Activated CD8-positive, alpha-beta T cell treated with anti-CD3 and anti-CD28 coated beads for 36 hours (primary cell): ENCODE measurements around the gene AGPAT1. TPM values are rescaled to one million over a fixed set of nuclear protein-coding genes. Genes with fewer than 3 reads are reported as not detected.

Experiments
- ATAC-seq: fragments of 200-7000 bp; cut with Tn5 transposase; one replicate; pipeline ENCODE4 v1.10.0; 2021; ENCODE audit warnings: mild to moderate bottlenecking, moderate library complexity
- CTCF ChIA-PET: fragments of 350-600 bp; sonication (Branson Sonifier 250); formaldehyde crosslinking; loops from one replicate; lab custom pipeline; 2021; ENCODE audit warnings: antibody characterized with exemption; lab: Charles Lee
- POLR2A ChIA-PET: fragments of 350-600 bp; sonication (Branson Sonifier 250); formaldehyde crosslinking; loops from one replicate; lab custom pipeline; 2021; ENCODE audit warnings: antibody characterized with exemption; lab: Charles Lee
- DNase-seq: peaks from one replicate; pipeline ENCODE4 v3.0.0-alpha.2; 2020
- H3K27ac Mint-ChIP-seq: one replicate; pipeline ENCODE4 v1.8.0; 2021; ENCODE audit warnings: mild to moderate bottlenecking, mixed read lengths
- H3K27me3 Mint-ChIP-seq: one replicate; pipeline ENCODE4 v1.8.0; 2021; ENCODE audit warnings: mixed read lengths
- H3K36me3 Mint-ChIP-seq: one replicate; pipeline ENCODE4 v1.8.0; 2021; ENCODE audit warnings: low read depth, mixed read lengths
- H3K4me1 Mint-ChIP-seq: one replicate; pipeline ENCODE4 v1.8.0; 2021; ENCODE audit warnings: low read depth, mixed read lengths
- H3K4me3 Mint-ChIP-seq: one replicate; pipeline ENCODE4 v1.8.0; 2021; ENCODE audit warnings: mild to moderate bottlenecking, moderate library complexity, mixed read lengths
- H3K9me3 Mint-ChIP-seq: one replicate; pipeline ENCODE4 v1.8.0; 2021; ENCODE audit warnings: mixed read lengths
- CTCF ChIP-seq: fragments of 200-600 bp; IDR thresholded peaks from one replicate; pipeline ENCODE4 v1.8.0; 2022; ENCODE audit warnings: antibody characterized with exemption, mild to moderate bottlenecking
- intact Hi-C: fragments of 100-400 bp; cut with micrococcal nuclease; formaldehyde crosslinking; loops from one replicate; pipeline ENCODE4 v1.10.0; 2022
- total RNA-seq, 2 experiments: library from RNA; stranded (reverse); gene quantifications; one replicate each; pipeline ENCODE4 v1.2.3, GENCODE V29; 2021

Gene AGPAT1
- total RNA-seq, 2 experiments from 2014 or later: 24.6 to 28.7 TPM

- ChIA-PET CTCF (no interaction called here), POLR2A (interaction anchor here (0.5 kb wide), 1 partner anchor 569 kb away, joined by 3 read pairs; no protein-coding TSS in a partner anchor)
- intact Hi-C loops: loop anchor here (5.0 kb wide), 1 partner anchor 40 kb away; no protein-coding TSS in a partner anchor
- H3K27me3 Mint-ChIP-seq: no peaks in the 10 kb centered on the region
- peaks cover 16% of the 10 kb centered on the region for H3K36me3 Mint-ChIP-seq
- TF ChIP-seq CTCF: no peak
- no peak overlapping the region for H3K4me3 Mint-ChIP-seq
- H3K9me3 Mint-ChIP-seq: no peaks in the 10 kb centered on the region
- no peak for DNase-seq
- no peak for ATAC-seq
- H3K27ac Mint-ChIP-seq: no peak overlapping the region
- peaks cover 26% of the 10 kb centered on the region for H3K4me1 Mint-ChIP-seq
Measured at GRCh38 chr6:32156891-32157290, 19.0 kb downstream of the AGPAT1 start.

GRCh38 chr6:32154514-32155161, 21.2 kb downstream of the AGPAT1 start:
- Mint-ChIP-seq H3K36me3 (peaks cover 15% of the 10 kb centered on the region), H3K4me3 (peak overlapping the region; percentile 85), H3K9me3 (no peaks in the 10 kb centered on the region), H3K4me1 (peaks cover 41% of the 10 kb centered on the region), H3K27me3 (peaks cover 10% of the 10 kb centered on the region), H3K27ac (peak overlapping the region; percentile 97)
- DNase-seq: peak; percentile 81
- intact Hi-C loops: loop anchor here (5.0 kb wide), 1 partner anchor 37 kb away; no protein-coding TSS in a partner anchor
- ChIA-PET POLR2A (interaction anchor here (0.7 to 0.9 kb wide), 4 partner anchors 11 to 35 kb away, joined by 3 to 4 read pairs (median 4); partner anchors contain the start of gene PBX2), CTCF (interaction anchor here (0.9 to 1.2 kb wide), 8 partner anchors 10 to 107 kb away, joined by 3 to 8 read pairs (median 3); partner anchors contain the start of genes ATF6B and EGFL8)
- peak; percentile 65 for ATAC-seq
- TF ChIP-seq CTCF: peak; percentile 70

- no peak for TF ChIP-seq CTCF
- CTCF ChIA-PET: interaction anchor here (0.9 to 2.9 kb wide), 8 partner anchors 18 to 106 kb away, joined by 3 to 8 read pairs (median 3); partner anchors contain the start of genes ATF6B and FKBPL
- peaks cover 45% of the 10 kb centered on the region for H3K4me1 Mint-ChIP-seq
Measured at GRCh38 chr6:32153564-32154513, 22.0 kb downstream of the AGPAT1 start, which contains the start of gene PPT2. Gene PPT2 (plus strand): TSS chr6:32154141. CDS start chr6:32154595, 454 bp downstream.

GRCh38 chr6:32152769-32153563, 22.9 kb downstream of the AGPAT1 start:
- no peak for TF ChIP-seq CTCF
- H3K4me3 Mint-ChIP-seq: peak overlapping the region; percentile 85
- DNase-seq (peak; percentile 28), ATAC-seq (no peak)
- intact Hi-C loops: no loop called here
- peak overlapping the region; percentile 97 for H3K27ac Mint-ChIP-seq
- no peaks in the 10 kb centered on the region for H3K9me3 Mint-ChIP-seq
- peaks cover 13% of the 10 kb centered on the region for H3K36me3 Mint-ChIP-seq
- POLR2A ChIA-PET: interaction anchor here (0.6 to 1.0 kb wide), 2 partner anchors 17 to 1354 kb away, joined by 3 read pairs; no protein-coding TSS in a partner anchor
- CTCF ChIA-PET: interaction anchor here (1.2 to 2.9 kb wide), 3 partner anchors 24 to 105 kb away, joined by 6 to 8 read pairs (median 6); partner anchors contain the start of genes ATF6B and FKBPL
- peaks cover 19% of the 10 kb centered on the region for H3K27me3 Mint-ChIP-seq
- peaks cover 52% of the 10 kb centered on the region for H3K4me1 Mint-ChIP-seq

More at GRCh38 chr6:32153564-32154513, 22.0 kb downstream of the AGPAT1 start, which contains the start of gene PPT2:
- POLR2A ChIA-PET: interaction anchor here (0.9 kb wide), 1 partner anchor 12 kb away, joined by 3 read pairs; no protein-coding TSS in a partner anchor
- Mint-ChIP-seq H3K9me3 (no peaks in the 10 kb centered on the region), H3K27ac (peak within 1 kb of the TSS; percentile 97), H3K27me3 (peaks cover 13% of the 10 kb centered on the region), H3K4me3 (peak within 1 kb of the TSS; percentile 85), H3K36me3 (peaks cover 16% of the 10 kb centered on the region)
- DNase-seq (peak; percentile 95), ATAC-seq (peak; percentile 84)
- intact Hi-C loops: no loop called here
